Colon (tissue), 2 donors: ENCODE measurements around the gene EIF1B.
A peak's percentile ranks its signal among the peaks of the same experiment; 100 is the strongest.

Experiments
- FAIRE-seq: peaks from 2 replicates; lab custom pipeline; 2012; peaks lifted over from hg19 to GRCh38; lab: Jason Lieb, UNC
- donor health status: control.
- donor health status: control.

EIF1B gene

DNA sequence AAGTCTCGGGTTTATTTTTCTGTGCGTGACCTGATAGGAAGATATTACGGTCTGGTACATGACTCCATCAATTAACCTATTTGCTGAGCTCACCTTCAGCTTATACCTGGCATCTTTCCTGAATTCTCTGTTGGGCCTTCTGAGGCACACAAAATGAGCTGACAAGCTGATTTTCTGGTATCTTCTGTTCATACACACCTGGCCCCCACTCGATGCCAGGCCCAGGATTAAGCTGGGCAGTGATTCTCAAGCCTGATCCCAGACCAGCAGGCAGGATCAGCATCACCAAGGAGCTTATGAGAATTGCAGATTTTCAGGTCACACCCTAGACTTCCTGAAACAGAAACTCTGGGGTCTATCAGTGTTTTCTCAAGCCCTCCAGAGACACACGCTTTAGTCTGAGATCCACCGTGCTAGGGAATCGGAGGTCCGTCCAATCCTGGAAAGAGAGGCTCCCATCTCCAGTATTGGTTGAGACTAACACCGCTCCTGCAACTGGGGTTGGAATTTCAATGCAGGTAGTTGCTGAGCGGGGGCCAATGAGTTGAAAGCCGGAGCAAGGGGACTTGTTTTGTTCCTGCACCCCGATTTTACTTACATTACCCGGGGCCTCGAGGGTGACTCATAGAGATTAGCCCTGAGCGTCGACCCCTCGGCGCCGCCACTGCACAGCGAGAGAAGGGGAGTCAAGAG is 636 bp upstream of the EIF1B start:
- FAIRE-seq: no peak

- no peak for FAIRE-seq
Observed at GRCh38 chr3:40309925-40310695, 603 bp downstream of the EIF1B start.

- no peak for FAIRE-seq
Observed at GRCh38 chr3:40310705-40311104, 1.2 kb downstream of the EIF1B start.

- no peak for FAIRE-seq
Observed at GRCh38 chr3:40312661-40313226, 3.2 kb downstream of the EIF1B start.

GRCh38 chr3:40313975-40314860 is 4.7 kb downstream of the EIF1B start:
- FAIRE-seq: no peak

- peak; percentile 60 for FAIRE-seq
Observed at GRCh38 chr3:40317061-40317855, 7.8 kb downstream of the EIF1B start.

- FAIRE-seq: no peak
Observed at GRCh38 chr3:40321818-40322217, 12.3 kb downstream of the EIF1B start.

GRCh38 chr3:40323946-40324345 is 14.4 kb downstream of the EIF1B start:
- no peak for FAIRE-seq

DNA sequence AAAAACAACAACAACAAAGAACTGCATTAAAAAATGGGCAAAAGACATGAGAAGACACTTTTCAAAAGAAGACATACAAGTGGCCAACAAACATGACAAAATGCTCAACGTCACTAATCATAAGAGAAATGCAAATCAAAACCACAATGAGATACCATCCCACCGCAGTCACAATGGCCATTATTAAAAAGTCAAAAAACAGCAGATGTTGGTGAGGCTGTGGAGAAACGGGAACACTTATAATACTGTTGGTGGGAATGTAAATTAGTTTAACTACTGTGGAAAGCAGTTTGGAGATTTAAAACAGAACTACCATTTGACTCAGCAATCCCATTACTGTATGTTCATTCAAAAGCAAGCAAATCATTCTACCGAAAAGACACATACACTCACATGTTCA is 15.1 kb downstream of the EIF1B start:
- FAIRE-seq: no peak

DNA sequence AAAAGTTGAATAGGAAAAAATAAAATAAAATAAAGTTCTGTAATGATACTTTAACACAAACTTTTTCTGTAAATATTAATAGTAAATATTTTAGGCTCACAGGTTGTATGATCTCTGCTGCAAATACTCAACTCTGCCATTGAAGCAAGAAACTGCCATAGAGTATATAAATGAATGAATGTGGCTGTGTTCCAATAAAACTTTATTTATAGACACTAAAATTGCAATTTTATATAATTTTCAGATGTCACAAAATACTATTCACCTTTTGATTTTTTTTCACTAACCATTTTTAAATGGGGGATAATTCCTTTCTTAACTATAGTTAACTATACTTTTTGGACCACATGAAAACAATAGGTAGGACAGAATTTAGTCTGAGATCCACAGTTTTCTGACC is 16.0 kb downstream of the EIF1B start:
- no peak for FAIRE-seq

- no peak for FAIRE-seq
Observed at GRCh38 chr3:40328374-40328773, 18.9 kb downstream of the EIF1B start.

GRCh38 chr3:40329071-40329470 is 19.6 kb downstream of the EIF1B start:
- no peak for FAIRE-seq

GRCh38 chr3:40332684-40333083 is 23.2 kb downstream of the EIF1B start:
- no peak for FAIRE-seq

GRCh38 chr3:40333416-40333815 is 23.9 kb downstream of the EIF1B start:
- no peak for FAIRE-seq

- FAIRE-seq: no peak
Observed at GRCh38 chr3:40333852-40334251, 24.3 kb downstream of the EIF1B start.

GRCh38 chr3:40336101-40336500 is 26.6 kb downstream of the EIF1B start:
- FAIRE-seq: no peak

- no peak for FAIRE-seq
Observed at GRCh38 chr3:40336511-40337135, 27.1 kb downstream of the EIF1B start.

GRCh38 chr3:40337136-40338108 is 27.9 kb downstream of the EIF1B start:
- no peak for FAIRE-seq

GRCh38 chr3:40339871-40340270 is 30.4 kb downstream of the EIF1B start:
- FAIRE-seq: no peak
